HepG2 (cell line): ENCODE data around the gene ZNF22. TPM values are rescaled to one million over a fixed set of nuclear protein-coding genes. Genes with fewer than 3 reads are reported as not detected.

Experiments used
- ATAC-seq: fragments of 200-7000 bp; cut with Tn5 transposase; 3 replicates; pipeline ENCODE4 v1.9.1; 2020; ENCODE audit warnings: mild to moderate bottlenecking, moderate library complexity
- BruUV-seq: library from RNA; stranded (reverse); fragments of 400-500 nt; replicated peaks from 2 replicates; lab custom pipeline; 2021; lab: Mats Ljungman, UMichigan
- CTCF ChIA-PET: fragments of 300-600 bp; formaldehyde crosslinking; extraction: SDS; loops from one replicate; lab custom pipeline; 2021; ENCODE audit warnings: low total read pairs, inconsistent platforms, low intra/inter-chr PET ratio; lab: Yijun Ruan, JAX
- POLR2A ChIA-PET: fragments of 350-600 bp; sonication (Branson Sonifier 250); formaldehyde crosslinking; loops from one replicate; lab custom pipeline; 2020; ENCODE audit warnings: antibody characterized with exemption, inconsistent platforms; lab: Yijun Ruan, JAX
- DNase-seq: peaks from one replicate; pipeline ENCODE4 v3.0.0-alpha.2; 2015; ENCODE audit warnings: low spot score
- FAIRE-seq: peaks from 3 replicates; lab custom pipeline; 2011; peaks lifted over from hg19 to GRCh38; lab: Jason Lieb, UNC
- H2AFZ ChIP-seq: one replicate; pipeline ENCODE4 v1.6.1; 2011; ENCODE audit warnings: low read length, inconsistent platforms
- H3K27ac ChIP-seq: fragments of 300-600 bp; 3 replicates; pipeline ENCODE4 v1.8.0; 2011; ENCODE audit warnings: mixed run types, mild to moderate bottlenecking, mixed read lengths, low read length, inconsistent platforms; ENCODE audit not compliant: insufficient read depth; ENCODE audit errors: extremely low read length
- H3K27me3 ChIP-seq, 2 experiments: fragments of 200-600 bp in 1 of 2; 2 replicates in 1 of 2; 3 replicates in 1 of 2; pipeline versions ENCODE4 v1.6.0 to v1.8.0; 2011; ENCODE audit warnings: low read length in 2 of 2, mild to moderate bottlenecking in 2 of 2, moderate library complexity in 2 of 2, inconsistent platforms in 1 of 2; ENCODE audit not compliant: insufficient read depth in 2 of 2, control insufficient read depth in 1 of 2
- H3K36me3 ChIP-seq, 2 experiments: fragments of 200-600 bp in 1 of 2; replicated peaks in 1 of 2; 2 replicates in 1 of 2; 3 replicates in 1 of 2; pipeline versions ENCODE4 v1.5.1 to v1.8.0; 2011; ENCODE audit warnings: low read length in 2 of 2, inconsistent platforms in 1 of 2; ENCODE audit not compliant: insufficient read depth in 2 of 2, control insufficient read depth in 1 of 2
- H3K4me1 ChIP-seq: 2 replicates; pipeline ENCODE4 v1.5.1; 2012; ENCODE audit warnings: low read length, inconsistent platforms; ENCODE audit not compliant: insufficient read depth
- H3K4me2 ChIP-seq: 2 replicates; pipeline ENCODE4 v1.6.0; 2011; ENCODE audit warnings: low read depth, low read length, inconsistent platforms
- H3K4me3 ChIP-seq, 3 experiments: fragments of 200-600 bp in 1 of 3; sonication (generic), shearing (Covaris generic) in 1 of 3; replicated peaks in 1 of 3; 2 replicates each; pipeline ENCODE4 v1.5.1; 2011 to 2016; ENCODE audit warnings: low read length in 3 of 3, inconsistent platforms in 2 of 3, low read depth in 2 of 3, mild to moderate bottlenecking in 2 of 3, control low read depth in 1 of 3, mixed read lengths in 1 of 3; ENCODE audit not compliant: insufficient read depth in 1 of 3
- H3K79me2 ChIP-seq: one replicate; pipeline ENCODE4 v1.6.1; 2011; ENCODE audit warnings: low read length, inconsistent platforms; ENCODE audit not compliant: insufficient read depth
- H3K9ac ChIP-seq: 2 replicates; pipeline ENCODE4 v1.6.0; 2011; ENCODE audit warnings: mild to moderate bottlenecking, low read depth, low read length, inconsistent platforms; ENCODE audit not compliant: insufficient read depth
- H3K9me3 ChIP-seq: 2 replicates; pipeline ENCODE4 v1.5.1; 2012; ENCODE audit warnings: mild to moderate bottlenecking, low read length
- H4K20me1 ChIP-seq: 2 replicates; pipeline ENCODE4 v1.6.0; 2011; ENCODE audit warnings: inconsistent platforms, mild to moderate bottlenecking, low read length, moderate library complexity; ENCODE audit not compliant: insufficient read depth
- ARNTL ChIP-seq: sonication (generic); formaldehyde crosslinking; IDR thresholded peaks from 2 replicates; pipeline ENCODE4 v1.4.0; 2020; ENCODE audit warnings: mild to moderate bottlenecking, missing genetic modification reagents
- ATRX ChIP-seq: sonication (generic); formaldehyde crosslinking; IDR thresholded peaks from 2 replicates; pipeline ENCODE4 v1.4.0; 2020; ENCODE audit warnings: missing genetic modification reagents, borderline replicate concordance
- CHCHD3 ChIP-seq: sonication (generic); formaldehyde crosslinking; IDR thresholded peaks from 2 replicates; pipeline ENCODE4 v1.8.0; 2022; ENCODE audit warnings: mild to moderate bottlenecking, missing genetic modification reagents, moderate library complexity
- HDAC2 ChIP-seq: sonication (generic); formaldehyde crosslinking; IDR thresholded peaks from 2 replicates; pipeline ENCODE4 v1.4.0; 2020; ENCODE audit warnings: missing genetic modification reagents
- HNRNPH1 ChIP-seq: fragments of 200-400 bp; formaldehyde crosslinking; optimal IDR thresholded peaks from 2 replicates; pipeline ENCODE3; 2017; ENCODE audit warnings: mild to moderate bottlenecking, low read depth, low read length
- HNRNPUL1 ChIP-seq: fragments of 200-400 bp; formaldehyde crosslinking; IDR thresholded peaks from 2 replicates; pipeline ENCODE4 v1.6.1; 2017; ENCODE audit warnings: low read depth, mild to moderate bottlenecking, low read length, moderate library complexity
- KMT2A ChIP-seq: sonication (generic); formaldehyde crosslinking; IDR thresholded peaks from 2 replicates; pipeline ENCODE4 v1.4.0; 2020; ENCODE audit warnings: missing genetic modification reagents
- MTA3 ChIP-seq: sonication (generic); formaldehyde crosslinking; IDR thresholded peaks from 2 replicates; pipeline ENCODE4 v1.4.0; 2020; ENCODE audit warnings: missing genetic modification reagents
- PAX8 ChIP-seq: sonication (generic); formaldehyde crosslinking; IDR thresholded peaks from 2 replicates; pipeline ENCODE4 v1.8.0; 2022; ENCODE audit warnings: mild to moderate bottlenecking, missing genetic modification reagents, borderline replicate concordance
- TAF1 ChIP-seq: sonication (generic); formaldehyde crosslinking; IDR thresholded peaks from 2 replicates; pipeline ENCODE4 v1.4.0; 2020; ENCODE audit warnings: missing genetic modification reagents
- THAP9 ChIP-seq: sonication (generic); formaldehyde crosslinking; IDR thresholded peaks from 2 replicates; pipeline ENCODE4; 2020; ENCODE audit warnings: missing genetic modification reagents, mild to moderate bottlenecking, borderline replicate concordance
- ZEB1 ChIP-seq: IDR thresholded peaks from 2 replicates; pipeline ENCODE4 v1.6.1; 2012; ENCODE audit warnings: mild to moderate bottlenecking, low read depth, inconsistent platforms; ENCODE audit not compliant: insufficient replicate concordance
- ZHX2 ChIP-seq, 2 experiments: sonication (generic) in 1 of 2; formaldehyde crosslinking in 1 of 2; IDR thresholded peaks; 2 replicates each; pipeline versions ENCODE4 v1.6.1 to v1.9.0; 2014 to 2022; ENCODE audit warnings: antibody characterized with exemption in 1 of 2, borderline replicate concordance in 1 of 2, inconsistent platforms in 1 of 2, low read depth in 1 of 2, missing genetic modification reagents in 1 of 2
- ZMAT3 ChIP-seq: sonication (generic); formaldehyde crosslinking; conservative IDR thresholded peaks from 2 replicates; pipeline ENCODE4 v1.7.0; 2021; ENCODE audit warnings: missing genetic modification reagents
- ZMYM3 ChIP-seq: sonication (generic); formaldehyde crosslinking; IDR thresholded peaks from 2 replicates; pipeline ENCODE4 v1.5.1; 2020; ENCODE audit warnings: mild to moderate bottlenecking, missing genetic modification reagents
- ZNF143 ChIP-seq: sonication (generic); formaldehyde crosslinking; IDR thresholded peaks from 2 replicates; pipeline ENCODE4 v1.4.0; 2020; ENCODE audit warnings: missing genetic modification reagents
- ZNF180 ChIP-seq: sonication (generic); formaldehyde crosslinking; IDR thresholded peaks from 2 replicates; pipeline ENCODE4 v1.4.0; 2020; ENCODE audit warnings: low read depth, missing genetic modification reagents, borderline replicate concordance
- ZNF567 ChIP-seq: sonication (generic); formaldehyde crosslinking; IDR thresholded peaks from 2 replicates; pipeline ENCODE4 v1.8.1; 2023; ENCODE audit warnings: mild to moderate bottlenecking, missing genetic modification reagents, borderline replicate concordance
- in situ Hi-C: cut with HindIII; loops from 2 replicates; pipeline ENCODE4 v1.10.0; 2017; ENCODE audit warnings: low pct_unique_long_range_greater_than_20kb; ENCODE audit not compliant: extremely low pct_ligation_motif_present
- intact Hi-C: fragments of 100-400 bp; cut with micrococcal nuclease; formaldehyde crosslinking; loops from one replicate; pipeline ENCODE4 v1.10.0; 2022; ENCODE audit not compliant: unreplicated experiment
- polyA plus RNA-seq, 8 experiments: library from polyadenylated mRNA; depleted of rRNA in 3 of 8; stranded (reverse) in 7 of 8; unstranded in 1 of 8; fragments of >200 nt; fragmentation: Illumina TruSeq in 4 of 8; extraction: Trizol in 4 of 8; gene quantifications; 2 replicates each; pipeline versions ENCODE4 v1.2.1 to v1.2.3, GENCODE V29; 2011 to 2016; ENCODE audit warnings: low read depth in 4 of 8, missing spikeins in 1 of 8, mixed read lengths in 1 of 8; ENCODE audit not compliant: insufficient read depth in 1 of 8
- total RNA-seq, 5 experiments: library from RNA; depleted of rRNA; stranded (reverse); fragments of >200 nt; fragmentation: Illumina TruSeq; extraction: Trizol; gene quantifications; 2 replicates each; pipeline ENCODE4 v1.2.3, GENCODE V29; 2016; ENCODE audit warnings: low read depth in 1 of 5

ZNF22 gene
- total and polyA plus RNA-seq, 2 of the 13 experiments (the other 11 are each of a cell fraction or from before 2014, with no cell fraction given) = 0.40 to 1.3 TPM

GRCh38 chr10:44954962-44955361, 45.8 kb upstream of the ZNF22 start:
- no peak for TF ChIP-seq ZNF567 (CRISPR knock-in tag)
- no peak for TF ChIP-seq TAF1 (CRISPR knock-in tag)
- TF ChIP-seq ZEB1 = no peak
- TF ChIP-seq PAX8 (CRISPR knock-in tag) = no peak
- TF ChIP-seq ZNF143 (CRISPR knock-in tag) = no peak
- no peak for TF ChIP-seq CHCHD3
- TF ChIP-seq ZMAT3 (CRISPR knock-in tag) = no peak
- no peak for TF ChIP-seq ZMYM3
- no peak for TF ChIP-seq THAP9
- TF ChIP-seq HDAC2 (CRISPR knock-in tag) = no peak
- TF ChIP-seq ZHX2 (IDR thresholded peaks at IDR 0.05; ENCODE audit: low read depth) = no peak
- no peak for TF ChIP-seq ZHX2 (CRISPR knock-in tag; IDR thresholded peaks at IDR 0.05; ENCODE audit: borderline replicate concordance)
- TF ChIP-seq ZNF180 (CRISPR knock-in tag) = no peak
- TF ChIP-seq ATRX = no peak
- TF ChIP-seq HNRNPH1 = no peak
- TF ChIP-seq MTA3 = no peak
- TF ChIP-seq HNRNPUL1 = no peak
- no peak for TF ChIP-seq ARNTL (CRISPR knock-in tag)
- TF ChIP-seq KMT2A (CRISPR knock-in tag) = no peak
- Histone ChIP-seq H3K4me2 (no peak overlapping the region), H3K27ac (no peak overlapping the region), H3K4me3 (no peak overlapping the region), H3K4me1 (peaks cover 72% of the 10 kb centered on the region), H3K79me2 (peaks cover 14% of the 10 kb centered on the region), H2AFZ (no peak overlapping the region), H3K27me3 (no peaks in the 10 kb centered on the region; a peak in 1 of 5 replicates), H3K9me3 (no peaks in the 10 kb centered on the region), H4K20me1 (no peaks in the 10 kb centered on the region), H3K36me3 (0 out of 5 replicates have a peak, but pooled peaks cover 0 to 6% of the 10 kb centered on the region in 2 experiments), H3K9ac (no peak overlapping the region)
- FAIRE-seq (no peak), DNase-seq (no peak), ATAC-seq (no peak)
- POLR2A ChIA-PET = interaction anchor here (1.2 to 1.6 kb wide), 2 partner anchors 9 to 19 kb away, joined by 3 to 4 read pairs; no protein-coding TSS in a partner anchor
- no TSS peak for BruUV-seq
- CTCF ChIA-PET = no interaction called here
- in situ Hi-C loops (loop anchor here (25.0 kb wide), 1 partner anchor 1543 kb away; the partner anchor contains the start of gene HNRNPF), intact Hi-C loops (loop anchor here (5.0 kb wide), 1 partner anchor 698 kb away; no protein-coding TSS in a partner anchor)
